ENCODE measurements around the gene ST7.
A peak's percentile ranks its signal among the peaks of the same experiment; 100 is the strongest.

Gene ST7

GRCh38 chr7:116980354-116980753, 27.1 kb downstream of the ST7 start:
- DNase-seq = no peak

- no peak for DNase-seq
Observed at GRCh38 chr7:116981939-116982338, 28.6 kb downstream of the ST7 start.

- DNase-seq = no peak
Observed at GRCh38 chr7:116984511-116984910, 31.2 kb downstream of the ST7 start.

- no peak for DNase-seq
Observed at GRCh38 chr7:116984917-116985316, 31.6 kb downstream of the ST7 start.

- DNase-seq = no peak
Observed at GRCh38 chr7:116985575-116985974, 32.3 kb downstream of the ST7 start.

- no peak for DNase-seq
Observed at GRCh38 chr7:116986611-116987565, 33.6 kb downstream of the ST7 start.

- peak; percentile 3 for DNase-seq
Observed at GRCh38 chr7:116988363-116988989, 35.2 kb downstream of the ST7 start.

GRCh38 chr7:116990056-116990455, 36.8 kb downstream of the ST7 start:
- no peak for DNase-seq

GRCh38 chr7:116991233-116991632, 37.9 kb downstream of the ST7 start:
- no peak for DNase-seq

GRCh38 chr7:116994611-116995010, 41.3 kb downstream of the ST7 start:
- DNase-seq = no peak

- no peak for DNase-seq
Observed at GRCh38 chr7:116997972-116998371, 44.7 kb downstream of the ST7 start.

- DNase-seq = no peak
Observed at GRCh38 chr7:116998567-116999175, 45.4 kb downstream of the ST7 start.

- DNase-seq = no peak
Observed at GRCh38 chr7:116999311-116999710, 46.0 kb downstream of the ST7 start.

- no peak for DNase-seq
Observed at GRCh38 chr7:117001283-117001682, 48.0 kb downstream of the ST7 start.

- no peak for DNase-seq
Observed at GRCh38 chr7:117004899-117005298, 51.6 kb downstream of the ST7 start.

GRCh38 chr7:117005449-117005848, 52.1 kb downstream of the ST7 start:
- DNase-seq = no peak

GRCh38 chr7:117006907-117007684, 53.8 kb downstream of the ST7 start:
- no peak for DNase-seq

GRCh38 chr7:117008118-117008885, 55.0 kb downstream of the ST7 start:
- no peak for DNase-seq

- DNase-seq = peak; percentile 33
Observed at GRCh38 chr7:117008886-117009531, 55.7 kb downstream of the ST7 start.

- DNase-seq = no peak
Observed at GRCh38 chr7:117009705-117010361, 56.5 kb downstream of the ST7 start.
